RWPE2 (cell line): ENCODE measurements around the gene IFNG.

Source experiments
- ATAC-seq: fragments of 200-7000 bp; cut with Tn5 transposase; 3 replicates; pipeline ENCODE4 v1.9.1; 2021; ENCODE audit warnings: low read depth
- DNase-seq: peaks from one replicate; pipeline ENCODE4 v3.0.0-alpha.2; 2020; ENCODE audit warnings: low spot score
- H3K27ac ChIP-seq: fragments of 450-650 bp; 2 replicates; pipeline ENCODE4 v1.5.1; 2017; ENCODE audit warnings: mild to moderate bottlenecking; ENCODE audit not compliant: poor library complexity, severe bottlenecking
- H3K27me3 ChIP-seq: fragments of 250-450 bp; sonication (Bioruptor Pico); 2 replicates; pipeline ENCODE4 v1.5.1; 2021; ENCODE audit warnings: mild to moderate bottlenecking, moderate library complexity; ENCODE audit not compliant: insufficient read depth, poor library complexity, severe bottlenecking
- H3K36me3 ChIP-seq: fragments of 250-450 bp; sonication (Bioruptor Pico); 2 replicates; pipeline ENCODE4 v1.5.1; 2020; ENCODE audit warnings: low read depth, mild to moderate bottlenecking, moderate library complexity
- H3K4me1 ChIP-seq: fragments of 250-450 bp; sonication (Bioruptor Pico); 2 replicates; pipeline ENCODE4 v1.5.1; 2021; ENCODE audit warnings: mild to moderate bottlenecking, moderate library complexity; ENCODE audit not compliant: insufficient read depth, poor library complexity, severe bottlenecking
- H3K4me3 ChIP-seq: fragments of 250-450 bp; sonication (Bioruptor Pico); 2 replicates; pipeline ENCODE4 v1.5.1; 2021; ENCODE audit warnings: mild to moderate bottlenecking, moderate library complexity; ENCODE audit not compliant: severe bottlenecking
- H3K9me3 ChIP-seq: fragments of 250-450 bp; sonication (Bioruptor Pico); 2 replicates; pipeline ENCODE4 v1.5.1; 2021; ENCODE audit warnings: mild to moderate bottlenecking, moderate library complexity; ENCODE audit not compliant: severe bottlenecking
- TF ChIP-seq, protein P1 (sequence below): fragments of 450-650 bp; IDR thresholded peaks from one replicate; pipeline ENCODE4 v1.5.1; 2017; ENCODE audit warnings: mild to moderate bottlenecking, moderate library complexity; ENCODE audit not compliant: poor library complexity, severe bottlenecking

IFNG gene

DNA sequence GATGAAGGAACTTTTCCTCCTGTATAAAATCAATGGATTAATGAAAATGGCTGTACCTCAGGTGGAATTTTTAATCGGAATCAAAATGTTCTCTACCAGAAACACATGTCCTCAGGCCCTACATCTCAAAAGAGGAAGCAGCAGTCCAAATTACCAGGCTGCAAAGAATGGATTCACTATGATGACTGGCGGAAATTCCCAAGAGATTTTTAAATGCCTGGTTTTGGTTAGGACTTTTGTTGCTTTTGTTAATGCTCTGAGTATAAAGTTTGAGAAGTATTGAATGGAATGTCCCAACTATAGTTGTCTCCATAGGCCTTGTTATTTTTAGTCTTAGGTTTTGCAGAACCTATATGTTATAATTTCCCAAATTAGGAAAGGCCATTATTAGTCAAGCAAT is 11.2 kb upstream of the IFNG start:
- no peaks in the 10 kb centered on the region for H3K27me3 ChIP-seq

DNA sequence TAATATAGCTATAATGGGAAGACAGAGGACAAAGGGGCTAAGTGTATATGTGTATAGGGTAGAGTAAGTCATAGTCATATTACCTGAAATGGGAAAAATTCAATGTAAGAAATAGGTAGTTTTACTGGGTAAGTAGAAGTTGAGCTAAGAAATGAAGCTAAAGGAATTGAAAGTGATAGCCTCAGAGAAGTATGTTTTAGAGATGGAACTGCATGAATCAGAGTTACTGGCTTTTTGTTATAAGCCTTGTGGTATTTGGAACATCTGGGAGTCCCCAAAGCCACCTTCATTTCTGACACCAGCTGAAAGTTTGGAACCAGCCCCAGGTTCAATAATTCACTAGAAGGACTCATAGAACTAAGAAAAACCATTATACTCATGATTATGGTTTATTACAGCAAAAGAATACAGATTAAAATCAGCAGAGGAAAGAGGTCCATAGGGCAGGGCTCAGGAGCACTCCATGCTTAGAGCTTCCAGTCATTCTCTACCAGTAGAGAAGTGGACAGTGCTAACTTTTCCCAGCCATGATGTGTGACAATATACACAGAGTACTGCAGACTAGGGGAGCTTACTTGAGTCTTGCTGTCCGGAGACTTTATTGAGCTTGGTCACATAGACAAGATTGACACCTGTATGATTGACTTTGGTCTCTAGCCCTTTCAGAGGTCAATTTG is 9.8 kb upstream of the IFNG start:
- Histone ChIP-seq H3K36me3 (no peaks in the 10 kb centered on the region), H3K4me1 (no peaks in the 10 kb centered on the region), H3K4me3 (no peak overlapping the region), H3K9me3 (no peaks in the 10 kb centered on the region), H3K27ac (no peak overlapping the region), H3K27me3 (no peaks in the 10 kb centered on the region)
- TF ChIP-seq, protein P1, sequence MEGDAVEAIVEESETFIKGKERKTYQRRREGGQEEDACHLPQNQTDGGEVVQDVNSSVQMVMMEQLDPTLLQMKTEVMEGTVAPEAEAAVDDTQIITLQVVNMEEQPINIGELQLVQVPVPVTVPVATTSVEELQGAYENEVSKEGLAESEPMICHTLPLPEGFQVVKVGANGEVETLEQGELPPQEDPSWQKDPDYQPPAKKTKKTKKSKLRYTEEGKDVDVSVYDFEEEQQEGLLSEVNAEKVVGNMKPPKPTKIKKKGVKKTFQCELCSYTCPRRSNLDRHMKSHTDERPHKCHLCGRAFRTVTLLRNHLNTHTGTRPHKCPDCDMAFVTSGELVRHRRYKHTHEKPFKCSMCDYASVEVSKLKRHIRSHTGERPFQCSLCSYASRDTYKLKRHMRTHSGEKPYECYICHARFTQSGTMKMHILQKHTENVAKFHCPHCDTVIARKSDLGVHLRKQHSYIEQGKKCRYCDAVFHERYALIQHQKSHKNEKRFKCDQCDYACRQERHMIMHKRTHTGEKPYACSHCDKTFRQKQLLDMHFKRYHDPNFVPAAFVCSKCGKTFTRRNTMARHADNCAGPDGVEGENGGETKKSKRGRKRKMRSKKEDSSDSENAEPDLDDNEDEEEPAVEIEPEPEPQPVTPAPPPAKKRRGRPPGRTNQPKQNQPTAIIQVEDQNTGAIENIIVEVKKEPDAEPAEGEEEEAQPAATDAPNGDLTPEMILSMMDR: no peak
- ATAC-seq: no peak
- no peak for DNase-seq

More for the DNA sequence above, 11.2 kb upstream of the IFNG start:
- Histone ChIP-seq H3K27ac (no peak overlapping the region), H3K9me3 (no peaks in the 10 kb centered on the region), H3K36me3 (no peaks in the 10 kb centered on the region), H3K4me1 (no peaks in the 10 kb centered on the region), H3K4me3 (no peak overlapping the region)
- ATAC-seq (no peak), DNase-seq (no peak)
- TF ChIP-seq, protein P1: no peak

DNA sequence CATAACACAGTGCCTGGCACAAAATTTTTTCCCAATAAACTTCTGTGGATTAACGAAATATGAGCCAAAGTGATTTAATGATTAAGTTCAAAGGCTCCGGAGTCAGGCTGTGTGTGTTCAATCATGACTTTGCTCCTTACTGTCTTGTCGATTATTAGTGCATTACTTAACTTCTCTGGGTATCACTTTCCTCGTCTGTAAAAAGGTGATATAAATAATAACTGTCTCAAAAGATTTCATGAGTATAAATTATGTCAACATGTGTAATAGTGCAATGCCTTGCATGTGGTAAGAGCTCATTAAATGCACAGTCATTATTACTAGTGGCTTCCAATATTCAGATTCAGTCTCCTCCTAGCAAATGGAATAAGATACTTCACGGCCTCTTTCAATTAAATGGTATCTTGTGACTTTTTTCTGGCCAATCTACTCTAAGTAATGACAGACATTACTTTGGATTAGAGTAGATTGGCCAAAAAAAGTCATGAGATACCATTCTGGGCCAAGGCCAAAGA is 6.8 kb upstream of the IFNG start:
- ATAC-seq: no peak
- no peak for DNase-seq

GRCh38 chr12:68163560-68164081 is 4.1 kb upstream of the IFNG start:
- H3K36me3 ChIP-seq: no peaks in the 10 kb centered on the region
- H3K4me1 ChIP-seq: no peaks in the 10 kb centered on the region
- TF ChIP-seq, protein P1: no peak
- H3K27ac ChIP-seq: no peak overlapping the region
- ATAC-seq: no peak
- H3K27me3 ChIP-seq: no peaks in the 10 kb centered on the region
- no peaks in the 10 kb centered on the region for H3K9me3 ChIP-seq
- DNase-seq: no peak
- H3K4me3 ChIP-seq: no peak overlapping the region

More for the DNA sequence above, 6.8 kb upstream of the IFNG start:
- no peaks in the 10 kb centered on the region for H3K9me3 ChIP-seq
- H3K27ac ChIP-seq: no peak overlapping the region
- no peaks in the 10 kb centered on the region for H3K4me1 ChIP-seq
- H3K27me3 ChIP-seq: no peaks in the 10 kb centered on the region
- no peaks in the 10 kb centered on the region for H3K36me3 ChIP-seq
- H3K4me3 ChIP-seq: no peak overlapping the region
- TF ChIP-seq, protein P1: no peak

DNA sequence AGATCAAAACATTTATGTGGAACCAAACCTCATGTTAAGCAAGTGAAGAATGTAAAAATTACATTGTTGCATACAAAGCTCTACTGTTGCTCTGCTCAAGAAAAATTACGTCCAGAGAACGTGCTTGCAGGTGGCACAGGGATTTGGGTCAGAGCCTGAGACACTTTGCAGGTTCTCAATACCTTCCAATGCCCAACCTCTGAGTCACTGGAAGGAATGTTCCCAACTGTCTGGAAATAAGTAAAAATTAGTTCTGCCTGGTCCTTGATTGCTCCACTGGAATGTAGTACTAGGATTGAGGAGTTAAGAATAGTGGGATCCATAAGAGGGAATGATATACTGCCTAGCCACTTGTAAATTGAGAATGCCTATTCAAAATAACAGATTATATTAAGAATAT is 2.8 kb upstream of the IFNG start:
- Histone ChIP-seq H3K4me1 (no peaks in the 10 kb centered on the region), H3K4me3 (no peak overlapping the region), H3K27ac (no peak overlapping the region), H3K27me3 (no peaks in the 10 kb centered on the region), H3K36me3 (no peaks in the 10 kb centered on the region), H3K9me3 (no peaks in the 10 kb centered on the region)
- ATAC-seq: peak; percentile 92
- DNase-seq: no peak
- TF ChIP-seq, protein P1: no peak
